Right lobe of liver (tissue), 6 donors: ENCODE results near the gene DOLK. TPM values are rescaled to one million over a fixed set of nuclear protein-coding genes. Genes with fewer than 3 reads are reported as not detected.

Experiments used
- ATAC-seq, 4 donors: fragments of 200-7000 bp; cut with Tn5 transposase; one replicate each; pipeline ENCODE4 v1.9.1; 2020; ENCODE audit warnings: mild to moderate bottlenecking in 4 of 4, moderate library complexity in 4 of 4
- DNase-seq, 3 donors: peaks; one replicate each; pipeline ENCODE4 v3.0.0-alpha.2; 2020
- H3K27ac ChIP-seq, 3 donors: fragments of 200-600 bp; one replicate each; pipeline ENCODE4 v1.8.0; 2022
- H3K27me3 ChIP-seq, 2 donors: fragments of 200-600 bp; one replicate each; pipeline ENCODE4 v1.8.0; 2022
- H3K36me3 ChIP-seq, 4 donors: fragments of 200-600 bp; sonication (generic) in 1 of 4; one replicate each; pipeline versions ENCODE4 v1.5.1 to v1.8.0; 2017 to 2022; ENCODE audit warnings: control low read depth in 1 of 4
- H3K4me1 ChIP-seq, 4 donors: fragments of 200-600 bp; sonication (generic) in 1 of 4; one replicate each; pipeline versions ENCODE4 v1.5.1 to v1.8.0; 2017 to 2022; ENCODE audit warnings: control low read depth in 1 of 4
- H3K4me3 ChIP-seq, 3 donors: fragments of 200-600 bp; one replicate each; pipeline ENCODE4 v1.8.0; 2022
- H3K9me3 ChIP-seq, 4 donors: fragments of 200-600 bp; sonication (generic) in 1 of 4; one replicate each; pipeline versions ENCODE4 v1.5.1 to v1.8.0; 2017 to 2022; ENCODE audit warnings: control low read depth in 1 of 4
- CTCF ChIP-seq, 4 donors: fragments of 200-600 bp in 3 of 4; fragments of 450-650 bp in 1 of 4; IDR thresholded peaks; one replicate each; pipeline versions ENCODE4 v1.5.1 to v1.8.0; 2016 to 2022; ENCODE audit warnings: antibody characterized with exemption in 4 of 4, mild to moderate bottlenecking in 2 of 4
- POLR2A ChIP-seq: fragments of 450-650 bp; IDR thresholded peaks from one replicate; pipeline ENCODE4 v1.6.1; 2017; ENCODE audit warnings: antibody characterized with exemption, mild to moderate bottlenecking
- WGBS: methylation state at CpG from one replicate; pipeline ENCODE4 v1.1.6; 2018; ENCODE audit warnings: low coverage, low lambda C conversion rate; ENCODE audit not compliant: insufficient coverage; ENCODE audit errors: missing lambda C conversion rate; 5-methylcytosine and 5-hydroxymethylcytosine counted together
- intact Hi-C, 2 donors: fragments of 100-400 bp; cut with DNase I; formaldehyde crosslinking; loops; one replicate each; pipeline versions ENCODE4 v1.11.2 to v1.14.1; 2022
- total RNA-seq, 6 experiments: library from RNA; depleted of rRNA in 2 of 6; stranded (reverse); fragments of >200 nt in 2 of 6; fragmentation: NEBNext Ultra II Directional in 3 of 6; extraction: Animal tissue kit (Norgen Biotek cat#: 25700) in 3 of 6; gene quantifications; one replicate each; pipeline versions ENCODE4 v1.1.0 to v1.2.4, GENCODE V29; 2016 to 2023
- donor health status: DM: no; HTN: yes; CAD: no.
- donor health status: DM: no; HTN: no; CAD: no.
- donor health status: DM: no; HTN: no; CAD: no.
- donor health status: DM: no; HTN: yes; CAD: no.
- donor health status: DM: no; HTN: yes; CAD: no.

DOLK gene
- total RNA-seq, 6 experiments from 2014 or later, result 6.6 to 17.3 (median 8.4) TPM

- no peaks in the 10 kb centered on the region for H3K27me3 ChIP-seq
- WGBS, result 40% methylated on average over 1 of the region's 2 CpGs
- H3K4me3 ChIP-seq, result no peak overlapping the region
- intact Hi-C loops, result loop anchor here in 1 of 2 donors (5.0 kb wide), 1 partner anchor 37 kb away; the partner anchor contains the start of genes KYAT1 and LRRC8A
- H3K9me3 ChIP-seq, result no peaks in the 10 kb centered on the region
- DNase-seq, result no peak
- peaks cover 0 to 15% (median 5%) of the 10 kb centered on the region in 4 donors for H3K36me3 ChIP-seq
- H3K4me1 ChIP-seq, result peaks cover 4 to 58% (median 27%) of the 10 kb centered on the region in 4 donors
- TF ChIP-seq CTCF (IDR thresholded peaks at IDR 0.05) (no peak), POLR2A (no peak)
- H3K27ac ChIP-seq, result peak overlapping the region; percentile 71 to 92 (median 84)
- ATAC-seq, result no peak
Observed at GRCh38 chr9:128918921-128919320, 28.5 kb downstream of the DOLK start.

- 27% methylated on average over 8 of the region's 26 CpGs for WGBS
- ATAC-seq, result peak; percentile 51 to 64 (median 61)
- TF ChIP-seq POLR2A (peak; percentile 80), CTCF (IDR thresholded peaks at IDR 0.05) (no peak)
Observed at GRCh38 chr9:128917151-128917849, 30.1 kb downstream of the DOLK start.

GRCh38 chr9:128916745-128917144 is 30.7 kb downstream of the DOLK start:
- no peak for DNase-seq
- intact Hi-C loops, result loop anchor here in 1 of 2 donors (5.0 kb wide), 1 partner anchor 34 kb away; the partner anchor contains the start of genes KYAT1 and LRRC8A
- no peaks in the 10 kb centered on the region for H3K27me3 ChIP-seq
- no peak for TF ChIP-seq POLR2A
- TF ChIP-seq CTCF (IDR thresholded peaks at IDR 0.05), result no peak
- ATAC-seq, result no peak
- no peaks in the 10 kb centered on the region for H3K9me3 ChIP-seq
- peak overlapping the region; percentile 41 to 85 (median 83) for H3K4me3 ChIP-seq
- 45% methylated on average over 8 of the region's 11 CpGs for WGBS
- peak overlapping the region; percentile 86 to 98 (median 92) for H3K27ac ChIP-seq
- H3K36me3 ChIP-seq, result peaks cover 0 to 28% (median 11%) of the 10 kb centered on the region in 4 donors
- H3K4me1 ChIP-seq, result peaks cover 4 to 68% (median 29%) of the 10 kb centered on the region in 4 donors

More at GRCh38 chr9:128917151-128917849, 30.1 kb downstream of the DOLK start:
- no peaks in the 10 kb centered on the region for H3K27me3 ChIP-seq
- intact Hi-C loops, result loop anchor here in 1 of 2 donors (5.0 kb wide), 1 partner anchor 35 kb away; the partner anchor contains the start of genes KYAT1 and LRRC8A
- H3K9me3 ChIP-seq, result no peaks in the 10 kb centered on the region
- H3K4me1 ChIP-seq, result peaks cover 4 to 68% (median 29%) of the 10 kb centered on the region in 4 donors
- peak overlapping the region; percentile 86 to 98 (median 92) for H3K27ac ChIP-seq
- peak; percentile 87 to 96 (median 92) for DNase-seq
- peak overlapping the region; percentile 41 to 85 (median 83) for H3K4me3 ChIP-seq
- peaks cover 0 to 28% (median 10%) of the 10 kb centered on the region in 4 donors for H3K36me3 ChIP-seq

- TF ChIP-seq CTCF (IDR thresholded peaks at IDR 0.05), result no peak
- TF ChIP-seq POLR2A, result no peak
- ATAC-seq, result peak in 3 of 4 donors; percentile 0 to 16 (median 6)
- H3K9me3 ChIP-seq, result no peaks in the 10 kb centered on the region
- peaks cover 0 to 28% (median 11%) of the 10 kb centered on the region in 4 donors for H3K36me3 ChIP-seq
- DNase-seq, result peak in 2 of 3 donors; percentile 55 to 68
- peaks cover 4 to 64% (median 28%) of the 10 kb centered on the region in 4 donors for H3K4me1 ChIP-seq
- H3K27me3 ChIP-seq, result no peaks in the 10 kb centered on the region
- 37% methylated on average over 2 of the region's 18 CpGs for WGBS
- H3K27ac ChIP-seq, result peak overlapping the region; percentile 86 to 98 (median 92)
- peak overlapping the region; percentile 41 to 85 (median 83) for H3K4me3 ChIP-seq
- intact Hi-C loops, result loop anchor here in 1 of 2 donors (5.0 kb wide), 1 partner anchor 34 kb away; the partner anchor contains the start of genes KYAT1 and LRRC8A
Observed at GRCh38 chr9:128916204-128916603, 31.2 kb downstream of the DOLK start.
